ENCODE measurements around the gene SIGLEC8. TPM values are rescaled to one million over a fixed set of nuclear protein-coding genes. Genes with fewer than 3 reads are reported as not detected.

The SIGLEC8 gene
- polyA plus RNA-seq (not detected in 2 replicates), polyA minus RNA-seq (not detected in 2 replicates)

DNA sequence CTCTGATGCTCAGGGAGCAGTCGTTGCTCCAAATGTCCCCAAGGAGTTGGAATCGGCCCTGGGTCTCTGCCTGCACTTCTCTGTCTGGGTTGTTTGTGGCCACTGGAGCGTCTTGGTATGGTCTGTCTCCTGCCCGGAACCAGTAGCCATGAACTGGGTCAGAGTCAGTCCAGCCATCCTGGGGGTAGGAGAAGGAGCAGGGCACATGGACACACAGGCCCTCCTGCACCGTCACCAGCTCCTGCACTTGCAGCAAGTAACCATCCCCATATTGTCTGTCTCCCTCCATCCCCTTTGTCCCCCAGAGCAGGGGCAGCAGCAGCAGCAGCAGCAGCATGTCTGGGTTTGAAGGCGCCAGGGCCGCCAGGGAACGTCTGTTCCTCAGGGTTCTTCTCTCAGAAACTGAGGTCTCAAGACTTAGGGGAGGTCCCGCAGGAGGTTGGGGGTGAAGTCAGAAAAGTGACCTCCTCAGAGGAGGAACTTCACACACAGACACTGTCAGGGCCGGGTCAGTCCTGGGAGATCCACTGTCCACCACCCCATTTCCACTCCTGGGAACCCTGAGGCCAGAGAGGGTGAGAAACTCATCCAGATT lies at the start of gene SIGLEC8:
SIGLEC8 (minus strand) TSS at position 404 of the 595 bp plus-strand sequence; CDS start at position 337, 67 bp downstream.
- Histone ChIP-seq H3K27me3 (ENCODE audit: insufficient read depth, low read depth, low read length) (no peaks in the 10 kb centered on the region), H3K9me2 (ENCODE audit: insufficient read depth, low read length) (no peaks in the 10 kb centered on the region), H4K20me1 (ENCODE audit: insufficient read depth) (no peaks in the 10 kb centered on the region), H3K4me2 (ENCODE audit: low read length) (no peak within 1 kb of the TSS), H3K79me2 (replicated peaks; ENCODE audit: insufficient read depth, low read length) (no peaks in the 10 kb centered on the region), H3K9me3 (ENCODE audit: low read length) (no peaks in the 10 kb centered on the region), H3K9ac (ENCODE audit: low read length) (no peak within 1 kb of the TSS), H3K4me3 (ENCODE audit: low read length) (no peak within 1 kb of the TSS), H2AFZ (ENCODE audit: low read depth, low read length) (no peak within 1 kb of the TSS), H3K36me3 (ENCODE audit: insufficient read depth, low read length) (no peaks in the 10 kb centered on the region), H3K27ac (ENCODE audit: low read length) (no peak within 1 kb of the TSS), H3F3A (ENCODE audit: insufficient read depth, low read length, poor library complexity, severe bottlenecking) (no peaks in the 10 kb centered on the region)
- TF ChIP-seq SMC3 (conservative IDR thresholded peaks at IDR 0.05; ENCODE audit: poor library complexity) (no peak), EP300 (conservative IDR thresholded peaks at IDR 0.05; ENCODE audit: poor library complexity, severe bottlenecking) (no peak), EZH2 (IDR thresholded peaks at IDR 0.05; ENCODE audit: borderline replicate concordance, insufficient read depth, low read length, poor library complexity, severe bottlenecking) (no peak), CTCF (IDR thresholded peaks at IDR 0.05; ENCODE audit: poor library complexity, severe bottlenecking) (no peak), TAF1 (IDR thresholded peaks at IDR 0.05; ENCODE audit: low read depth) (no peak)
- TF ChIP-seq, protein P1, sequence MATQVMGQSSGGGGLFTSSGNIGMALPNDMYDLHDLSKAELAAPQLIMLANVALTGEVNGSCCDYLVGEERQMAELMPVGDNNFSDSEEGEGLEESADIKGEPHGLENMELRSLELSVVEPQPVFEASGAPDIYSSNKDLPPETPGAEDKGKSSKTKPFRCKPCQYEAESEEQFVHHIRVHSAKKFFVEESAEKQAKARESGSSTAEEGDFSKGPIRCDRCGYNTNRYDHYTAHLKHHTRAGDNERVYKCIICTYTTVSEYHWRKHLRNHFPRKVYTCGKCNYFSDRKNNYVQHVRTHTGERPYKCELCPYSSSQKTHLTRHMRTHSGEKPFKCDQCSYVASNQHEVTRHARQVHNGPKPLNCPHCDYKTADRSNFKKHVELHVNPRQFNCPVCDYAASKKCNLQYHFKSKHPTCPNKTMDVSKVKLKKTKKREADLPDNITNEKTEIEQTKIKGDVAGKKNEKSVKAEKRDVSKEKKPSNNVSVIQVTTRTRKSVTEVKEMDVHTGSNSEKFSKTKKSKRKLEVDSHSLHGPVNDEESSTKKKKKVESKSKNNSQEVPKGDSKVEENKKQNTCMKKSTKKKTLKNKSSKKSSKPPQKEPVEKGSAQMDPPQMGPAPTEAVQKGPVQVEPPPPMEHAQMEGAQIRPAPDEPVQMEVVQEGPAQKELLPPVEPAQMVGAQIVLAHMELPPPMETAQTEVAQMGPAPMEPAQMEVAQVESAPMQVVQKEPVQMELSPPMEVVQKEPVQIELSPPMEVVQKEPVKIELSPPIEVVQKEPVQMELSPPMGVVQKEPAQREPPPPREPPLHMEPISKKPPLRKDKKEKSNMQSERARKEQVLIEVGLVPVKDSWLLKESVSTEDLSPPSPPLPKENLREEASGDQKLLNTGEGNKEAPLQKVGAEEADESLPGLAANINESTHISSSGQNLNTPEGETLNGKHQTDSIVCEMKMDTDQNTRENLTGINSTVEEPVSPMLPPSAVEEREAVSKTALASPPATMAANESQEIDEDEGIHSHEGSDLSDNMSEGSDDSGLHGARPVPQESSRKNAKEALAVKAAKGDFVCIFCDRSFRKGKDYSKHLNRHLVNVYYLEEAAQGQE (IDR thresholded peaks at IDR 0.05; ENCODE audit: borderline replicate concordance): no peak

DNA sequence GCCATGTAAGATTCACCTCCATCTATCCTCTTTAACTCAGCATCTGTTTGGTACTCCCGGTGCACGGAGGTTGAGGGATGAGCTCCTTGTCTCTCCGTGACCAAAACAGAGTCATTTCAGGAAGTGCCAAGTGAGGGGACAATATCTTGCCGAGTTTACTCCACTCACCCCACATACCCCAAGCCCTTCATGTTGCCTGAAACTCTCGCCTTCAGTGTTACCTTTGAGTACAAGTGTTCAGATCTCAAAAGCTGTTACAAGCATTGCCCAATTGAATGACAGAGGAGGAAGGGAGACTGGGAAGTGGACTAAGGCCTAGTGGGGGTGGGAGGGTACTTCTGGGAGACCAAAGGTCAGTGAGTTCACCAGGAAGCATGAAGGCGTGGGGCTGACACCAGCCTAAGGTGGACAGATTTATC lies 49.4 kb upstream of the SIGLEC8 start:
- TF ChIP-seq, protein P1 (IDR thresholded peaks at IDR 0.05; ENCODE audit: borderline replicate concordance): no peak
- no peak for TF ChIP-seq MXI1 (conservative IDR thresholded peaks at IDR 0.05; ENCODE audit: poor library complexity, severe bottlenecking)
- no peak for TF ChIP-seq EP300 (conservative IDR thresholded peaks at IDR 0.05; ENCODE audit: poor library complexity, severe bottlenecking)
- TF ChIP-seq EZH2 (IDR thresholded peaks at IDR 0.05; ENCODE audit: borderline replicate concordance, insufficient read depth, low read length, poor library complexity, severe bottlenecking): no peak
- TF ChIP-seq RAD21 (conservative IDR thresholded peaks at IDR 0.05): no peak
- no peak for TF ChIP-seq TAF1 (IDR thresholded peaks at IDR 0.05; ENCODE audit: low read depth)
- no peak for TF ChIP-seq CTCF (IDR thresholded peaks at IDR 0.05; ENCODE audit: poor library complexity, severe bottlenecking)
- Histone ChIP-seq H3K4me3 (ENCODE audit: low read length) (no peak overlapping the region), H3K9me2 (ENCODE audit: insufficient read depth, low read length) (no peaks in the 10 kb centered on the region), H3K79me2 (replicated peaks; ENCODE audit: insufficient read depth, low read length) (no peaks in the 10 kb centered on the region), H3K9ac (ENCODE audit: low read length) (no peak overlapping the region), H3F3A (ENCODE audit: insufficient read depth, low read length, poor library complexity, severe bottlenecking) (no peaks in the 10 kb centered on the region), H3K36me3 (ENCODE audit: insufficient read depth, low read length) (no peaks in the 10 kb centered on the region), H3K27ac (ENCODE audit: low read length) (no peak overlapping the region), H3K9me3 (ENCODE audit: low read length) (no peaks in the 10 kb centered on the region), H3K27me3 (ENCODE audit: insufficient read depth, low read depth, low read length) (no peaks in the 10 kb centered on the region), H3K4me2 (ENCODE audit: low read length) (no peak overlapping the region), H2AFZ (ENCODE audit: low read depth, low read length) (no peak overlapping the region), H4K20me1 (ENCODE audit: insufficient read depth) (no peaks in the 10 kb centered on the region)

All from neural cell (in vitro differentiated cells).